Gastrocnemius medialis (tissue), 4 donors: ENCODE results near the gene CHMP2A. TPM values are rescaled to one million over a fixed set of nuclear protein-coding genes. Genes with fewer than 3 reads are reported as not detected.
A peak's percentile ranks its signal among the peaks of the same experiment; 100 is the strongest.

ENCODE experiments used
- ATAC-seq, 2 donors: fragments of 150-250 bp; one replicate each; pipeline ENCODE4 v1.9.1; 2016
- DNase-seq, 2 donors: peaks; one replicate each; pipeline ENCODE4 v3.0.0-alpha.2; 2019
- H3K27ac ChIP-seq, 4 donors: fragments of 200-600 bp; sonication (generic); 1 replicate in 1 of 4; 2 replicates in 3 of 4; pipeline ENCODE4 v1.5.1; 2016 to 2018; ENCODE audit warnings: mild to moderate bottlenecking in 2 of 4, moderate library complexity in 1 of 4
- H3K27me3 ChIP-seq, 3 donors: fragments of 200-600 bp; sonication (generic) in 2 of 3; 1 replicate in 1 of 3; 2 replicates in 2 of 3; pipeline versions ENCODE4 v1.5.1 to v1.6.0; 2016 to 2019; ENCODE audit warnings: mild to moderate bottlenecking in 1 of 3, moderate library complexity in 1 of 3
- H3K36me3 ChIP-seq, 2 donors: fragments of 200-600 bp; sonication (generic) in 1 of 2; one replicate each; pipeline ENCODE4 v1.5.1; 2017 to 2018
- H3K4me1 ChIP-seq, 2 donors: fragments of 200-600 bp; sonication (generic) in 1 of 2; one replicate each; pipeline ENCODE4 v1.5.1; 2016 to 2017; ENCODE audit warnings: mild to moderate bottlenecking in 2 of 2
- H3K4me3 ChIP-seq, 4 donors: fragments of 200-600 bp; sonication (generic) in 3 of 4; 1 replicate in 1 of 4; 2 replicates in 3 of 4; pipeline ENCODE4 v1.5.1; 2016 to 2019; ENCODE audit warnings: mild to moderate bottlenecking in 2 of 4
- H3K9me3 ChIP-seq, 3 donors: fragments of 200-600 bp; sonication (generic) in 2 of 3; 1 replicate in 1 of 3; 2 replicates in 2 of 3; pipeline ENCODE4 v1.5.1; 2016 to 2019
- CTCF ChIP-seq, 5 experiments: fragments of 450-650 bp in 3 of 5; fragments of 200-600 bp in 2 of 5; sonication (generic) in 2 of 5; IDR thresholded peaks in 4 of 5; conservative IDR thresholded peaks in 1 of 5; 1 replicate in 4 of 5; 2 replicates in 1 of 5; pipeline ENCODE4 v1.5.1; 2016 to 2019; ENCODE audit warnings: antibody characterized with exemption in 5 of 5, mild to moderate bottlenecking in 3 of 5, moderate library complexity in 3 of 5
- POLR2A ChIP-seq, 2 donors: fragments of 450-650 bp; IDR thresholded peaks; one replicate each; pipeline ENCODE4 v1.6.1; 2017; ENCODE audit warnings: antibody characterized with exemption in 2 of 2, mild to moderate bottlenecking in 2 of 2, moderate library complexity in 2 of 2
- in situ Hi-C, 4 donors: fragments of 200-750 bp; cut with MboI; loops; one replicate each; pipeline versions ENCODE4 v1.15.0 to v1.8.0; 2017; ENCODE audit warnings: low sequenced_read_pairs in 4 of 4
- intact Hi-C: fragments of 100-400 bp; cut with DNase I; formaldehyde crosslinking; loops from one replicate; pipeline ENCODE4 v1.15.1; 2023; ENCODE audit warnings: low total_unique reads
- total RNA-seq, 4 donors: library from RNA; depleted of rRNA; stranded (reverse); fragments of >200 nt; gene quantifications; one replicate each; pipeline versions ENCODE4 v1.1.0 to v1.2.3, GENCODE V29; 2016

Gene CHMP2A
- total RNA-seq, 4 donors from 2014 or later, result 82.3 to 165 (median 113) TPM

GRCh38 chr19:58571575-58571947 is 16.7 kb upstream of the CHMP2A start:
- DNase-seq (no peak), ATAC-seq (no peak)
- peaks cover 0 to 32% of the 10 kb centered on the region in 2 donors for H3K36me3 ChIP-seq
- TF ChIP-seq POLR2A (IDR thresholded peaks at IDR 0.05), result no peak
- no peak for TF ChIP-seq CTCF (IDR thresholded peaks at IDR 0.05 in 4 of 5, conservative IDR thresholded peaks at IDR 0.05 in 1 of 5)
- in situ Hi-C loops, result no loop called here
- no peak overlapping the region for H3K27ac ChIP-seq
- intact Hi-C loops, result no loop called here
- no peak overlapping the region for H3K4me3 ChIP-seq
- H3K9me3 ChIP-seq, result no peaks in the 10 kb centered on the region
- H3K4me1 ChIP-seq, result peaks cover 18 to 19% of the 10 kb centered on the region in 2 donors
- no peaks in the 10 kb centered on the region for H3K27me3 ChIP-seq

DNA sequence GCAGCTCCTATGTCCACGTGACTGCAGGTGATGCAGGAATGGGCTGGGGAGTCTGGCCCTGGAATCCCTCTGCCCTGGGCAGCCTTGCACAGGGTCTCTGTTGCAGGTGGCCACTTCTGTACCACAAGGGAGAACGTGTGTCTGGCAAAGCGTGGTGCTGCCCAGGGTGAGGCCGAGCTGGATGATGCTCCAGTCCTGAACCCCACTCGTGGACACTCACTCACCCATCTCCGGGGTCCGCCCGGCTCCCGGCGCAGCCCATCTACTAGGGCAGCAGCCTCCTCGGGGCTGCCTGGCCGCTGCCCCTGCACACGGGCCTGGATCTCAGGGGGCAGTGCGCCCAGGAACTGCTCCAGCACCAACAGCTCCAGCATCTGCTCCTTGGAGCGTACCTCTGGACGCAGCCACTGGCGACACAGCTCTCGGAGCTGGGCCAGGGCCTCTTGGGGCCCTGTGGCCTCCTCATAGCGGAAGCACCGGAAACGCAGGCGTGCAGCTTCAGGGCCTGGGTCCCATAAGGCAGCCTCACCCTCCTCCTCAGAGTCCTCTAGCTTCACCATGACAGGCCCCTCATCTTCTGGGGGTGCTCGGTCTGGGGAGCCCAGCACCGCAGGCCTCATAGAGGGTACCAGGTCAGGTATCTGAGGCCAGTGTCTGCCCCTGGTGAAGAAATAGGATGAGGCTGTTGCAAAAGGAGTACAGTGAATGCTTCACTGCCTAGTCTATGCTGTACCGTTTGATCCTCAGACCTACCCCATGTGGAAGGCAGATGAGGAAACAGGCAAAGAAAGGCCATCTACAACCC is 16.1 kb upstream of the CHMP2A start:
- DNase-seq (peak in 1 of 2 donors; percentile 11), ATAC-seq (no peak)
- peaks cover 0 to 32% of the 10 kb centered on the region in 2 donors for H3K36me3 ChIP-seq
- TF ChIP-seq POLR2A (IDR thresholded peaks at IDR 0.05) (no peak), CTCF (IDR thresholded peaks at IDR 0.05 in 4 of 5, conservative IDR thresholded peaks at IDR 0.05 in 1 of 5) (no peak)
- peaks cover 14 to 18% of the 10 kb centered on the region in 2 donors for H3K4me1 ChIP-seq
- H3K4me3 ChIP-seq, result no peak overlapping the region
- intact Hi-C loops, result no loop called here
- no peaks in the 10 kb centered on the region for H3K27me3 ChIP-seq
- no peak overlapping the region for H3K27ac ChIP-seq
- in situ Hi-C loops, result no loop called here
- no peaks in the 10 kb centered on the region for H3K9me3 ChIP-seq

DNA sequence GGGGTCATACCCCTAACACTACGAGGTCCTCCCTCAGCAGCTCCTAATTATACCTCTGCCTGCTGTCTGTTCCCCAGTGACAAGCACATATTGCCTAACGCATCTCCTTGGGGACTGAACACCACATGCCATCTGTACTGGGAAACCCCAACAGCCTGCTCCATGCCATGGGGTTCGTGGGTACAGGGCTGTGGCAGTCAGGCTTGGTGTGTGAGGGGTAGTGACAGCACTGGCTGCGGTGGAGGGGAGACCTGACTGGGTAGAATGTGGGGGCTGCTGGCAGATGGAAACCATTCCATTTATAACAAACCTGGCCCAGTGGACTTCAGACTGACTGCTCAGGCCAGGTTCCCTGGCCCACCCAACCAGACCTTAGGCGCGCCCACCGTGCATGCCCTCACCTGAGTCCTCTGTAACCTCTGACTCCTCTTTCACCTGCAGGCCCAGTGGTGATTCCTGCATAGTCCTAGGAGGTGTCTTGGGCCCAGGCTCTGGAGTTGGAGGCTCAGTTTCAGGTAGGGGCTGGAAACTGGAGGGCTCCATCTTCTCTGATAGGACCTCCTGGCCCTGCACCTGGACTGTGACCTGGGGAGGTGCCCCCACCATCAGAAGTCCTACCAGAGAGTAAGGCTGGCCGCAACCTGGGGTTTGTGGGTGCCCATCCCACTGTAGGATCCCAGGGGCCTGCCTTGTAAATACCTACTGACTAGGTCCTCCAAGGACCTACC is 15.2 kb upstream of the CHMP2A start:
- peaks cover 0 to 32% of the 10 kb centered on the region in 2 donors for H3K36me3 ChIP-seq
- H3K9me3 ChIP-seq, result no peaks in the 10 kb centered on the region
- intact Hi-C loops, result no loop called here
- TF ChIP-seq POLR2A (IDR thresholded peaks at IDR 0.05), result no peak
- no peak for TF ChIP-seq CTCF (IDR thresholded peaks at IDR 0.05 in 4 of 5, conservative IDR thresholded peaks at IDR 0.05 in 1 of 5)
- H3K27ac ChIP-seq, result no peak overlapping the region
- DNase-seq (peak in 1 of 2 donors; percentile 10), ATAC-seq (no peak)
- H3K27me3 ChIP-seq, result no peaks in the 10 kb centered on the region
- peaks cover 11 to 18% of the 10 kb centered on the region in 2 donors for H3K4me1 ChIP-seq
- in situ Hi-C loops, result no loop called here
- no peak overlapping the region for H3K4me3 ChIP-seq

- H3K27me3 ChIP-seq, result no peaks in the 10 kb centered on the region
- intact Hi-C loops (no loop called here), in situ Hi-C loops (no loop called here)
- H3K27ac ChIP-seq, result no peak overlapping the region
- no peak for ATAC-seq
- H3K4me3 ChIP-seq, result no peak overlapping the region
- TF ChIP-seq POLR2A (IDR thresholded peaks at IDR 0.05) (no peak), CTCF (IDR thresholded peaks at IDR 0.05 in 4 of 5, conservative IDR thresholded peaks at IDR 0.05 in 1 of 5) (no peak)
- no peaks in the 10 kb centered on the region for H3K9me3 ChIP-seq
- DNase-seq, result peak in 1 of 2 donors; percentile 8
- H3K4me1 ChIP-seq, result peaks cover 8 to 15% of the 10 kb centered on the region in 2 donors
- peaks cover 0 to 32% of the 10 kb centered on the region in 2 donors for H3K36me3 ChIP-seq
These were observed 14.5 kb upstream of the CHMP2A start for GRCh38 chr19:58569191-58569942.
